Mesothelial cell of epicardium (in vitro differentiated cells): ENCODE data around the gene TTC7B. TPM values are rescaled to one million over a fixed set of nuclear protein-coding genes. Genes with fewer than 3 reads are reported as not detected.

Source experiments
- DNase-seq, 2 experiments: peaks; one replicate each; pipeline ENCODE4 v3.0.0; 2021; ENCODE audit warnings: low spot score in 2 of 2; ENCODE audit not compliant: unreplicated experiment in 2 of 2
- H3K27ac Mint-ChIP-seq: 2 replicates; pipeline ENCODE4 v1.8.0; 2021; ENCODE audit warnings: mixed read lengths
- H3K27me3 Mint-ChIP-seq: 2 replicates; pipeline ENCODE4 v1.8.0; 2021; ENCODE audit warnings: low read depth, mixed read lengths
- H3K36me3 Mint-ChIP-seq: 2 replicates; pipeline ENCODE4 v1.8.0; 2021; ENCODE audit warnings: mixed read lengths
- H3K4me1 Mint-ChIP-seq: 2 replicates; pipeline ENCODE4 v1.8.0; 2021; ENCODE audit warnings: mixed read lengths
- H3K4me3 Mint-ChIP-seq: 2 replicates; pipeline ENCODE4 v1.8.0; 2021; ENCODE audit warnings: mild to moderate bottlenecking, moderate library complexity, mixed read lengths
- H3K9me3 Mint-ChIP-seq: 2 replicates; pipeline ENCODE4 v1.8.0; 2021; ENCODE audit warnings: mixed read lengths
- CTCF ChIP-seq: fragments of 200-600 bp; sonication (generic); IDR thresholded peaks from one replicate; pipeline ENCODE4 v1.5.0; 2021; ENCODE audit warnings: antibody characterized with exemption; ENCODE audit not compliant: unreplicated experiment
- total RNA-seq: library from RNA; stranded (reverse); gene quantifications from 3 replicates; pipeline ENCODE4 v1.2.1, GENCODE V29; 2021

The TTC7B gene
- total RNA-seq, 1 donor from 2014 or later, result 56.5 TPM

- Mint-ChIP-seq H3K36me3 (peaks cover 10% of the 10 kb centered on the region), H3K9me3 (no peaks in the 10 kb centered on the region), H3K27ac (no peak overlapping the region), H3K4me1 (peaks cover 9% of the 10 kb centered on the region), H3K4me3 (no peak overlapping the region), H3K27me3 (no peaks in the 10 kb centered on the region)
- no peak for TF ChIP-seq CTCF
- DNase-seq, result no peak
These were observed 154.4 kb downstream of the TTC7B start for GRCh38 chr14:90661866-90662265.

- Mint-ChIP-seq H3K4me1 (peaks cover 9% of the 10 kb centered on the region), H3K9me3 (no peaks in the 10 kb centered on the region), H3K27me3 (no peaks in the 10 kb centered on the region), H3K27ac (no peak overlapping the region), H3K4me3 (no peak overlapping the region), H3K36me3 (peaks cover 8% of the 10 kb centered on the region)
- DNase-seq, result no peak
- TF ChIP-seq CTCF, result no peak
These were observed 155.2 kb downstream of the TTC7B start for GRCh38 chr14:90660865-90661570.

- peaks cover 12% of the 10 kb centered on the region for H3K36me3 Mint-ChIP-seq
- H3K9me3 Mint-ChIP-seq, result no peaks in the 10 kb centered on the region
- DNase-seq, result no peak
- TF ChIP-seq CTCF, result no peak
- H3K27ac Mint-ChIP-seq, result no peak overlapping the region
- H3K4me1 Mint-ChIP-seq, result peaks cover 17% of the 10 kb centered on the region
- H3K27me3 Mint-ChIP-seq, result no peaks in the 10 kb centered on the region
- no peak overlapping the region for H3K4me3 Mint-ChIP-seq
These were observed 157.1 kb downstream of the TTC7B start for GRCh38 chr14:90659156-90659555.

- H3K36me3 Mint-ChIP-seq, result peaks cover 12% of the 10 kb centered on the region
- no peaks in the 10 kb centered on the region for H3K27me3 Mint-ChIP-seq
- no peak overlapping the region for H3K4me3 Mint-ChIP-seq
- H3K27ac Mint-ChIP-seq, result no peak overlapping the region
- no peak for TF ChIP-seq CTCF
- H3K9me3 Mint-ChIP-seq, result no peaks in the 10 kb centered on the region
- peaks cover 17% of the 10 kb centered on the region for H3K4me1 Mint-ChIP-seq
- DNase-seq, result no peak
These were observed 157.7 kb downstream of the TTC7B start for GRCh38 chr14:90658541-90658967.

- DNase-seq, result no peak
- peaks cover 12% of the 10 kb centered on the region for H3K36me3 Mint-ChIP-seq
- H3K9me3 Mint-ChIP-seq, result no peaks in the 10 kb centered on the region
- no peaks in the 10 kb centered on the region for H3K27me3 Mint-ChIP-seq
- H3K27ac Mint-ChIP-seq, result no peak overlapping the region
- TF ChIP-seq CTCF, result no peak
- H3K4me1 Mint-ChIP-seq, result peaks cover 25% of the 10 kb centered on the region
- H3K4me3 Mint-ChIP-seq, result no peak overlapping the region
These were observed 159.3 kb downstream of the TTC7B start for GRCh38 chr14:90656973-90657372.

GRCh38 chr14:90655829-90656228, 160.4 kb downstream of the TTC7B start:
- Mint-ChIP-seq H3K27ac (no peak overlapping the region), H3K9me3 (no peaks in the 10 kb centered on the region), H3K4me1 (peaks cover 30% of the 10 kb centered on the region), H3K4me3 (no peak overlapping the region), H3K27me3 (no peaks in the 10 kb centered on the region), H3K36me3 (peaks cover 12% of the 10 kb centered on the region)
- DNase-seq, result no peak
- TF ChIP-seq CTCF, result no peak
